NT2/D1 (cell line): ENCODE data around the gene SPIRE2.

Source experiments
- SUZ12 ChIP-seq: IDR thresholded peaks from 2 replicates; pipeline ENCODE4 v1.6.1; 2011; ENCODE audit not compliant: insufficient read length, insufficient read depth; ENCODE audit errors: extremely low read depth
- YY1 ChIP-seq: IDR thresholded peaks from 2 replicates; pipeline ENCODE4 v1.6.1; 2011; ENCODE audit not compliant: insufficient read length, insufficient read depth
- ZNF274 ChIP-seq: IDR thresholded peaks from 2 replicates; pipeline ENCODE4 v1.6.1; 2011; ENCODE audit warnings: mild to moderate bottlenecking, low read depth, low read length

- TF ChIP-seq YY1 (no peak), SUZ12 (no peak), ZNF274 (no peak)
These were observed 42.6 kb upstream of the SPIRE2 start for GRCh38 chr16:89785523-89786155.
